SK-N-SH (cell line): ENCODE data around the gene LYRM4. TPM values are rescaled to one million over a fixed set of nuclear protein-coding genes. Genes with fewer than 3 reads are reported as not detected.

Experiments used
- CTCF ChIA-PET: fragments of 300-600, 350-600 bp; formaldehyde crosslinking; extraction: SDS; loops from one replicate; lab custom pipeline; 2021; lab: Yijun Ruan, JAX
- POLR2A ChIA-PET: fragments of 350-600 bp; sonication (Branson Sonifier 250); formaldehyde crosslinking; extraction: SDS; loops from one replicate; lab custom pipeline; 2020; ENCODE audit warnings: antibody characterized with exemption, inconsistent platforms; lab: Yijun Ruan, JAX
- DNase-seq: peaks from one replicate; pipeline ENCODE4 v3.0.0; 2012
- H2AFZ ChIP-seq: fragments of 200-600 bp; sonication (generic); 2 replicates; pipeline ENCODE4 v1.8.1; 2016; ENCODE audit warnings: antibody characterized with exemption, mild to moderate bottlenecking, low read depth
- H3F3A ChIP-seq: fragments of 200-600 bp; sonication (generic); replicated peaks from 2 replicates; pipeline ENCODE3; 2016; ENCODE audit warnings: antibody characterized with exemption, mild to moderate bottlenecking; ENCODE audit not compliant: insufficient read depth
- H3K27ac ChIP-seq, 2 experiments: fragments of 200-500 bp in 1 of 2; fragments of 200-600 bp in 1 of 2; sonication (Bioruptor generic) in 1 of 2; sonication (generic), shearing (Covaris generic) in 1 of 2; 2 replicates each; pipeline versions ENCODE4 v1.5.1 to v1.6.1; 2014 to 2016; ENCODE audit warnings: low read depth in 2 of 2, inconsistent platforms in 1 of 2, low read length in 1 of 2, mild to moderate bottlenecking in 1 of 2, mixed read lengths in 1 of 2
- H3K27me3 ChIP-seq: fragments of 200-600 bp; sonication (generic), shearing (Covaris generic); 2 replicates; pipeline ENCODE4 v1.6.1; 2016; ENCODE audit warnings: mixed run types; ENCODE audit not compliant: insufficient read depth
- H3K36me3 ChIP-seq, 2 experiments: fragments of 200-500 bp in 1 of 2; fragments of 200-600 bp in 1 of 2; sonication (Bioruptor generic) in 1 of 2; sonication (generic) in 1 of 2; replicated peaks in 1 of 2; 2 replicates each; pipeline versions ENCODE3 to v1.5.1; 2014 to 2016; ENCODE audit warnings: low read length in 1 of 2, mild to moderate bottlenecking in 1 of 2; ENCODE audit not compliant: insufficient read depth in 2 of 2, control insufficient read depth in 1 of 2
- H3K4me1 ChIP-seq, 2 experiments: fragments of 200-500 bp in 1 of 2; fragments of 200-600 bp in 1 of 2; sonication (Bioruptor generic) in 1 of 2; sonication (generic), shearing (Covaris generic) in 1 of 2; 2 replicates each; pipeline versions ENCODE4 v1.5.1 to v1.6.1; 2014 to 2016; ENCODE audit warnings: low read depth in 1 of 2, low read length in 1 of 2, mixed run types in 1 of 2; ENCODE audit not compliant: insufficient read depth in 2 of 2, control insufficient read depth in 1 of 2
- H3K4me2 ChIP-seq: fragments of 200-600 bp; sonication (generic), shearing (Covaris generic); 2 replicates; pipeline ENCODE4 v1.6.1; 2017; ENCODE audit warnings: mixed run types
- H3K4me3 ChIP-seq, 2 experiments: fragments of 200-500 bp in 1 of 2; fragments of 200-600 bp in 1 of 2; sonication (Bioruptor generic) in 1 of 2; sonication (generic), shearing (Covaris generic) in 1 of 2; 2 replicates each; pipeline versions ENCODE4 v1.5.1 to v1.8.1; 2014 to 2016; ENCODE audit warnings: low read depth in 2 of 2, inconsistent platforms in 1 of 2, low read length in 1 of 2, mild to moderate bottlenecking in 1 of 2, mixed read lengths in 1 of 2, moderate library complexity in 1 of 2
- H3K79me2 ChIP-seq: fragments of 200-600 bp; sonication (generic); 2 replicates; pipeline ENCODE4 v1.8.1; 2017; ENCODE audit warnings: mild to moderate bottlenecking; ENCODE audit not compliant: insufficient read depth
- H3K9ac ChIP-seq: fragments of 200-600 bp; sonication (generic); 2 replicates; pipeline ENCODE4 v1.6.1; 2017; ENCODE audit warnings: mixed run types
- H3K9me2 ChIP-seq: fragments of 200-600 bp; sonication (generic); 2 replicates; pipeline ENCODE4 v1.6.1; 2017; ENCODE audit warnings: mixed run types
- H3K9me3 ChIP-seq: fragments of 200-600 bp; sonication (generic); 2 replicates; pipeline ENCODE4 v1.6.1; 2017; ENCODE audit warnings: mixed run types, mild to moderate bottlenecking, moderate library complexity
- H4K20me1 ChIP-seq: fragments of 200-600 bp; sonication (generic); 2 replicates; pipeline ENCODE4 v1.6.1; 2017; ENCODE audit warnings: mild to moderate bottlenecking, mixed run types; ENCODE audit not compliant: insufficient read depth
- CHD2 ChIP-seq: fragments of 150-350 bp; IDR thresholded peaks from 2 replicates; pipeline ENCODE4 v1.6.1; 2018; ENCODE audit warnings: low read length; ENCODE audit not compliant: partially characterized antibody
- EZH2phosphoT487 ChIP-seq: fragments of 200-600 bp; sonication (generic); IDR thresholded peaks from 2 replicates; pipeline ENCODE4 v1.6.1; 2017; ENCODE audit warnings: low read depth, mixed run types, mild to moderate bottlenecking, antibody characterized with exemption, moderate library complexity, borderline replicate concordance
- FOXJ3 ChIP-seq: sonication (generic); formaldehyde crosslinking; IDR thresholded peaks from 2 replicates; pipeline ENCODE4 v1.5.1; 2020; ENCODE audit warnings: mild to moderate bottlenecking, missing genetic modification reagents
- JUND ChIP-seq: IDR thresholded peaks from 2 replicates; pipeline ENCODE4 v1.4.0; 2012
- MXI1 ChIP-seq: IDR thresholded peaks from 2 replicates; pipeline ENCODE4 v1.6.1; 2012; ENCODE audit warnings: mild to moderate bottlenecking, low read depth, low read length, improper control_type of control experiment
- NRF1 ChIP-seq: IDR thresholded peaks from 2 replicates; pipeline ENCODE4 v1.6.1; 2012; ENCODE audit warnings: low read depth, mild to moderate bottlenecking, low read length
- POLR2AphosphoS5 ChIP-seq: IDR thresholded peaks from 2 replicates; pipeline ENCODE4 v1.6.1; 2012; ENCODE audit warnings: low read depth, low read length
- RAD21 ChIP-seq: IDR thresholded peaks from 2 replicates; pipeline ENCODE4 v1.6.1; 2012; ENCODE audit warnings: mild to moderate bottlenecking, low read length
- RXRA ChIP-seq: IDR thresholded peaks from 2 replicates; pipeline ENCODE4 v1.4.0; 2012; ENCODE audit warnings: low read depth, mild to moderate bottlenecking, borderline replicate concordance
- SIN3A ChIP-seq: IDR thresholded peaks from 2 replicates; pipeline ENCODE4 v1.6.1; 2012; ENCODE audit warnings: low read depth, mild to moderate bottlenecking, low read length, moderate library complexity, borderline replicate concordance
- TAF1 ChIP-seq: IDR thresholded peaks from 2 replicates; pipeline ENCODE4 v1.6.1; 2012; ENCODE audit warnings: low read depth, mild to moderate bottlenecking, low read length, moderate library complexity, borderline replicate concordance
- TEAD4 ChIP-seq: IDR thresholded peaks from 2 replicates; pipeline ENCODE4 v1.4.0; 2012; ENCODE audit warnings: mild to moderate bottlenecking, borderline replicate concordance; ENCODE audit not compliant: insufficient read depth
- YY1 ChIP-seq: IDR thresholded peaks from 2 replicates; pipeline ENCODE4 v1.4.0; 2012; ENCODE audit warnings: low read depth, mild to moderate bottlenecking
- WGBS: methylation state at CpG from one replicate; pipeline ENCODE4 v1.1.6; 2017; ENCODE audit warnings: low lambda C conversion rate; 5-methylcytosine and 5-hydroxymethylcytosine counted together
- polyA plus RNA-seq, 3 experiments: library from polyadenylated mRNA; depleted of rRNA; stranded (reverse); fragments of >200 nt; gene quantifications; 2 replicates each; pipeline ENCODE4 v1.2.3, GENCODE V29; 2012
- TF ChIP-seq, protein P1 (sequence below): IDR thresholded peaks from 2 replicates; pipeline ENCODE4 v1.6.1; 2012; ENCODE audit warnings: mild to moderate bottlenecking, low read depth, low read length, moderate library complexity
- TF ChIP-seq, protein P2 (sequence below): IDR thresholded peaks from 2 replicates; pipeline ENCODE4 v1.4.0; 2012; ENCODE audit warnings: low read depth
- TF ChIP-seq, protein P3 (sequence below): IDR thresholded peaks from 2 replicates; pipeline ENCODE4 v1.4.0; 2012; ENCODE audit warnings: low read depth, borderline replicate concordance
- TF ChIP-seq, protein P4 (sequence below): IDR thresholded peaks from 2 replicates; pipeline ENCODE4 v1.4.0; 2012; ENCODE audit warnings: low read depth, borderline replicate concordance
- TF ChIP-seq, protein P5 (sequence below): fragments of 150-350 bp; IDR thresholded peaks from 2 replicates; pipeline ENCODE4 v1.6.1; 2016; ENCODE audit warnings: mild to moderate bottlenecking, low read depth, low read length
- TF ChIP-seq, protein P6 (sequence below): fragments of 200-600 bp; sonication (generic); IDR thresholded peaks from 2 replicates; pipeline ENCODE4 v1.6.1; 2017; ENCODE audit warnings: antibody characterized with exemption, mild to moderate bottlenecking, moderate library complexity
- TF ChIP-seq, protein P7 (sequence below): fragments of 150-350 bp; IDR thresholded peaks from 2 replicates; pipeline ENCODE4 v1.6.1; 2017; ENCODE audit warnings: antibody characterized with exemption, low read length, low read depth, borderline replicate concordance

Gene LYRM4
- polyA plus RNA-seq, 1 of the 3 experiments (the other 2 are of a cell fraction), result 37.2 TPM

DNA sequence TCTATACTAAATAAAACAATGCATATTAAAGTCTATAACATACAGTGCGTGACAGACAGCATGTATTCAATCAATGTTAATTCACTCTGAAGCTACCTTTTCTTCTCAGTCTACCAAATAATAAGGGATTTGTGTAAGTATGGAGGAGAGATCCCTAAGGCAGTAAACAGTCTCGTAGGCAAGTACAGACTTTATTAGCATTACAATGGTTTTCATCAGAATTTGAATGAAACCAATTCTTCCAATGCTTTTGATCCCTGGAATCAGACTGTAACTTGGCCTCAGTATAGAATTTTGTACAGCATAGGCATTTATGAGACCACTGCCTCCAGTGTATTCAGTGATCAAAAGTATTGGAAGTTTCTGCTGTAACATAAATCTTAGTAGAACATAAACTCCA, 19.5 kb downstream of the LYRM4 start (continued):
- TF ChIP-seq, protein P1, sequence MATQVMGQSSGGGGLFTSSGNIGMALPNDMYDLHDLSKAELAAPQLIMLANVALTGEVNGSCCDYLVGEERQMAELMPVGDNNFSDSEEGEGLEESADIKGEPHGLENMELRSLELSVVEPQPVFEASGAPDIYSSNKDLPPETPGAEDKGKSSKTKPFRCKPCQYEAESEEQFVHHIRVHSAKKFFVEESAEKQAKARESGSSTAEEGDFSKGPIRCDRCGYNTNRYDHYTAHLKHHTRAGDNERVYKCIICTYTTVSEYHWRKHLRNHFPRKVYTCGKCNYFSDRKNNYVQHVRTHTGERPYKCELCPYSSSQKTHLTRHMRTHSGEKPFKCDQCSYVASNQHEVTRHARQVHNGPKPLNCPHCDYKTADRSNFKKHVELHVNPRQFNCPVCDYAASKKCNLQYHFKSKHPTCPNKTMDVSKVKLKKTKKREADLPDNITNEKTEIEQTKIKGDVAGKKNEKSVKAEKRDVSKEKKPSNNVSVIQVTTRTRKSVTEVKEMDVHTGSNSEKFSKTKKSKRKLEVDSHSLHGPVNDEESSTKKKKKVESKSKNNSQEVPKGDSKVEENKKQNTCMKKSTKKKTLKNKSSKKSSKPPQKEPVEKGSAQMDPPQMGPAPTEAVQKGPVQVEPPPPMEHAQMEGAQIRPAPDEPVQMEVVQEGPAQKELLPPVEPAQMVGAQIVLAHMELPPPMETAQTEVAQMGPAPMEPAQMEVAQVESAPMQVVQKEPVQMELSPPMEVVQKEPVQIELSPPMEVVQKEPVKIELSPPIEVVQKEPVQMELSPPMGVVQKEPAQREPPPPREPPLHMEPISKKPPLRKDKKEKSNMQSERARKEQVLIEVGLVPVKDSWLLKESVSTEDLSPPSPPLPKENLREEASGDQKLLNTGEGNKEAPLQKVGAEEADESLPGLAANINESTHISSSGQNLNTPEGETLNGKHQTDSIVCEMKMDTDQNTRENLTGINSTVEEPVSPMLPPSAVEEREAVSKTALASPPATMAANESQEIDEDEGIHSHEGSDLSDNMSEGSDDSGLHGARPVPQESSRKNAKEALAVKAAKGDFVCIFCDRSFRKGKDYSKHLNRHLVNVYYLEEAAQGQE, result no peak
- TF ChIP-seq TAF1, result no peak
- TF ChIP-seq, all 33 proteins: peak for 0

DNA sequence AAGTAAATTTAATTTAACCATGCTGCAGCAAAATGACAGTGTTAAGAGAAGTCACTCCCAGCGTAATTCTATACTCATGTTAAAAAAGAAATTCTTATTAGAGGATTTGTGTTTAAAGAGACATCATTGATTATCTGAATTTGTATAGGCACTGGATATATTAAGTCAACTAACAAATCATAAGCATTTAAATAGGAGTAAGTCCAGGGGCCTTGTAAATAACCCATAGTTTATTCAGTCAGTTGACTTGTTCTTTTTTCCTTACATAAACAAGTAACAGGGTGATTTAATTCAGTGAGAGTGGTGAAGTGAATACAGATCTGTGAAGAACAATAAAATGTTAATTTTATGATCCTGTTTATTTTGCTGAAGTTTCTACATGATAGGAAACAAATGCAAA, 22.4 kb downstream of the LYRM4 start:
- no peaks in the 10 kb centered on the region for H3K9me3 ChIP-seq
- ChIA-PET POLR2A (no interaction called here), CTCF (no interaction called here)
- no peak for TF ChIP-seq POLR2AphosphoS5
- TF ChIP-seq RAD21, result no peak
- TF ChIP-seq FOXJ3 (CRISPR knock-in tag), result no peak
- TF ChIP-seq JUND, result no peak
- no peak for TF ChIP-seq SIN3A
- no peak for TF ChIP-seq RXRA
- no peak for TF ChIP-seq NRF1
- TF ChIP-seq YY1, result no peak
- TF ChIP-seq, protein P2, sequence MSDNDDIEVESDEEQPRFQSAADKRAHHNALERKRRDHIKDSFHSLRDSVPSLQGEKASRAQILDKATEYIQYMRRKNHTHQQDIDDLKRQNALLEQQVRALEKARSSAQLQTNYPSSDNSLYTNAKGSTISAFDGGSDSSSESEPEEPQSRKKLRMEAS, result no peak
- TF ChIP-seq EZH2phosphoT487, result no peak
- no peak for TF ChIP-seq CHD2
- TF ChIP-seq, protein P3, sequence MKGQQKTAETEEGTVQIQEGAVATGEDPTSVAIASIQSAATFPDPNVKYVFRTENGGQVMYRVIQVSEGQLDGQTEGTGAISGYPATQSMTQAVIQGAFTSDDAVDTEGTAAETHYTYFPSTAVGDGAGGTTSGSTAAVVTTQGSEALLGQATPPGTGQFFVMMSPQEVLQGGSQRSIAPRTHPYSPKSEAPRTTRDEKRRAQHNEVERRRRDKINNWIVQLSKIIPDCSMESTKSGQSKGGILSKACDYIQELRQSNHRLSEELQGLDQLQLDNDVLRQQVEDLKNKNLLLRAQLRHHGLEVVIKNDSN, result no peak
- no peak for TF ChIP-seq TAF1
- TF ChIP-seq, protein P4, sequence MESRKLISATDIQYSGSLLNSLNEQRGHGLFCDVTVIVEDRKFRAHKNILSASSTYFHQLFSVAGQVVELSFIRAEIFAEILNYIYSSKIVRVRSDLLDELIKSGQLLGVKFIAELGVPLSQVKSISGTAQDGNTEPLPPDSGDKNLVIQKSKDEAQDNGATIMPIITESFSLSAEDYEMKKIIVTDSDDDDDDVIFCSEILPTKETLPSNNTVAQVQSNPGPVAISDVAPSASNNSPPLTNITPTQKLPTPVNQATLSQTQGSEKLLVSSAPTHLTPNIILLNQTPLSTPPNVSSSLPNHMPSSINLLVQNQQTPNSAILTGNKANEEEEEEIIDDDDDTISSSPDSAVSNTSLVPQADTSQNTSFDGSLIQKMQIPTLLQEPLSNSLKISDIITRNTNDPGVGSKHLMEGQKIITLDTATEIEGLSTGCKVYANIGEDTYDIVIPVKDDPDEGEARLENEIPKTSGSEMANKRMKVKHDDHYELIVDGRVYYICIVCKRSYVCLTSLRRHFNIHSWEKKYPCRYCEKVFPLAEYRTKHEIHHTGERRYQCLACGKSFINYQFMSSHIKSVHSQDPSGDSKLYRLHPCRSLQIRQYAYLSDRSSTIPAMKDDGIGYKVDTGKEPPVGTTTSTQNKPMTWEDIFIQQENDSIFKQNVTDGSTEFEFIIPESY, result no peak
- TF ChIP-seq, protein P5, sequence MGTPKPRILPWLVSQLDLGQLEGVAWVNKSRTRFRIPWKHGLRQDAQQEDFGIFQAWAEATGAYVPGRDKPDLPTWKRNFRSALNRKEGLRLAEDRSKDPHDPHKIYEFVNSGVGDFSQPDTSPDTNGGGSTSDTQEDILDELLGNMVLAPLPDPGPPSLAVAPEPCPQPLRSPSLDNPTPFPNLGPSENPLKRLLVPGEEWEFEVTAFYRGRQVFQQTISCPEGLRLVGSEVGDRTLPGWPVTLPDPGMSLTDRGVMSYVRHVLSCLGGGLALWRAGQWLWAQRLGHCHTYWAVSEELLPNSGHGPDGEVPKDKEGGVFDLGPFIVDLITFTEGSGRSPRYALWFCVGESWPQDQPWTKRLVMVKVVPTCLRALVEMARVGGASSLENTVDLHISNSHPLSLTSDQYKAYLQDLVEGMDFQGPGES, result no peak
- TF ChIP-seq, protein P6, sequence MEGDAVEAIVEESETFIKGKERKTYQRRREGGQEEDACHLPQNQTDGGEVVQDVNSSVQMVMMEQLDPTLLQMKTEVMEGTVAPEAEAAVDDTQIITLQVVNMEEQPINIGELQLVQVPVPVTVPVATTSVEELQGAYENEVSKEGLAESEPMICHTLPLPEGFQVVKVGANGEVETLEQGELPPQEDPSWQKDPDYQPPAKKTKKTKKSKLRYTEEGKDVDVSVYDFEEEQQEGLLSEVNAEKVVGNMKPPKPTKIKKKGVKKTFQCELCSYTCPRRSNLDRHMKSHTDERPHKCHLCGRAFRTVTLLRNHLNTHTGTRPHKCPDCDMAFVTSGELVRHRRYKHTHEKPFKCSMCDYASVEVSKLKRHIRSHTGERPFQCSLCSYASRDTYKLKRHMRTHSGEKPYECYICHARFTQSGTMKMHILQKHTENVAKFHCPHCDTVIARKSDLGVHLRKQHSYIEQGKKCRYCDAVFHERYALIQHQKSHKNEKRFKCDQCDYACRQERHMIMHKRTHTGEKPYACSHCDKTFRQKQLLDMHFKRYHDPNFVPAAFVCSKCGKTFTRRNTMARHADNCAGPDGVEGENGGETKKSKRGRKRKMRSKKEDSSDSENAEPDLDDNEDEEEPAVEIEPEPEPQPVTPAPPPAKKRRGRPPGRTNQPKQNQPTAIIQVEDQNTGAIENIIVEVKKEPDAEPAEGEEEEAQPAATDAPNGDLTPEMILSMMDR, result no peak
- no peak for TF ChIP-seq TEAD4
- TF ChIP-seq MXI1, result no peak
- TF ChIP-seq, protein P7, sequence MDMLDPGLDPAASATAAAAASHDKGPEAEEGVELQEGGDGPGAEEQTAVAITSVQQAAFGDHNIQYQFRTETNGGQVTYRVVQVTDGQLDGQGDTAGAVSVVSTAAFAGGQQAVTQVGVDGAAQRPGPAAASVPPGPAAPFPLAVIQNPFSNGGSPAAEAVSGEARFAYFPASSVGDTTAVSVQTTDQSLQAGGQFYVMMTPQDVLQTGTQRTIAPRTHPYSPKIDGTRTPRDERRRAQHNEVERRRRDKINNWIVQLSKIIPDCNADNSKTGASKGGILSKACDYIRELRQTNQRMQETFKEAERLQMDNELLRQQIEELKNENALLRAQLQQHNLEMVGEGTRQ, result no peak
- H3K4me3 ChIP-seq, result no peak overlapping the region
- H4K20me1 ChIP-seq, result no peaks in the 10 kb centered on the region
- H3K4me2 ChIP-seq, result no peak overlapping the region
- no peaks in the 10 kb centered on the region for H3K4me1 ChIP-seq
- no peak for DNase-seq
- peaks cover 8 to 13% of the 10 kb centered on the region in 2 experiments for H3K36me3 ChIP-seq
- no peak overlapping the region for H2AFZ ChIP-seq
- H3K27ac ChIP-seq, result no peak overlapping the region
- no peaks in the 10 kb centered on the region; the same call in none of the 2 replicates for H3K79me2 ChIP-seq
- no peaks in the 10 kb centered on the region for H3K9me2 ChIP-seq
- H3K27me3 ChIP-seq, result no peaks in the 10 kb centered on the region
- 97% methylated on average over 1 of the region's 1 CpG for WGBS
- no peak overlapping the region for H3K9ac ChIP-seq
- no peaks in the 10 kb centered on the region for H3F3A ChIP-seq
